Gastrocnemius medialis (tissue), 4 donors: Measurements from ENCODE around the gene ASAP2. TPM values are rescaled to one million over a fixed set of nuclear protein-coding genes. Genes with fewer than 3 reads are reported as not detected.

Source experiments
- ATAC-seq, 2 donors: fragments of 150-250 bp; one replicate each; pipeline ENCODE4 v1.9.1; 2016
- DNase-seq, 2 donors: peaks; one replicate each; pipeline ENCODE4 v3.0.0-alpha.2; 2019
- H3K27ac ChIP-seq, 4 donors: fragments of 200-600 bp; sonication (generic); 1 replicate in 1 of 4; 2 replicates in 3 of 4; pipeline ENCODE4 v1.5.1; 2016 to 2018; ENCODE audit warnings: mild to moderate bottlenecking in 2 of 4, moderate library complexity in 1 of 4
- H3K27me3 ChIP-seq, 3 donors: fragments of 200-600 bp; sonication (generic) in 2 of 3; 1 replicate in 1 of 3; 2 replicates in 2 of 3; pipeline versions ENCODE4 v1.5.1 to v1.6.0; 2016 to 2019; ENCODE audit warnings: mild to moderate bottlenecking in 1 of 3, moderate library complexity in 1 of 3
- H3K36me3 ChIP-seq, 2 donors: fragments of 200-600 bp; sonication (generic) in 1 of 2; one replicate each; pipeline ENCODE4 v1.5.1; 2017 to 2018
- H3K4me1 ChIP-seq, 2 donors: fragments of 200-600 bp; sonication (generic) in 1 of 2; one replicate each; pipeline ENCODE4 v1.5.1; 2016 to 2017; ENCODE audit warnings: mild to moderate bottlenecking in 2 of 2
- H3K4me3 ChIP-seq, 4 donors: fragments of 200-600 bp; sonication (generic) in 3 of 4; 1 replicate in 1 of 4; 2 replicates in 3 of 4; pipeline ENCODE4 v1.5.1; 2016 to 2019; ENCODE audit warnings: mild to moderate bottlenecking in 2 of 4
- H3K9me3 ChIP-seq, 3 donors: fragments of 200-600 bp; sonication (generic) in 2 of 3; 1 replicate in 1 of 3; 2 replicates in 2 of 3; pipeline ENCODE4 v1.5.1; 2016 to 2019
- CTCF ChIP-seq, 5 experiments: fragments of 450-650 bp in 3 of 5; fragments of 200-600 bp in 2 of 5; sonication (generic) in 2 of 5; IDR thresholded peaks in 4 of 5; conservative IDR thresholded peaks in 1 of 5; 1 replicate in 4 of 5; 2 replicates in 1 of 5; pipeline ENCODE4 v1.5.1; 2016 to 2019; ENCODE audit warnings: antibody characterized with exemption in 5 of 5, mild to moderate bottlenecking in 3 of 5, moderate library complexity in 3 of 5
- POLR2A ChIP-seq, 2 donors: fragments of 450-650 bp; IDR thresholded peaks; one replicate each; pipeline ENCODE4 v1.6.1; 2017; ENCODE audit warnings: antibody characterized with exemption in 2 of 2, mild to moderate bottlenecking in 2 of 2, moderate library complexity in 2 of 2
- in situ Hi-C, 4 donors: fragments of 200-750 bp; cut with MboI; loops; one replicate each; pipeline versions ENCODE4 v1.15.0 to v1.8.0; 2017; ENCODE audit warnings: low sequenced_read_pairs in 4 of 4
- intact Hi-C: fragments of 100-400 bp; cut with DNase I; formaldehyde crosslinking; loops from one replicate; pipeline ENCODE4 v1.15.1; 2023; ENCODE audit warnings: low total_unique reads
- total RNA-seq, 4 donors: library from RNA; depleted of rRNA; stranded (reverse); fragments of >200 nt; gene quantifications; one replicate each; pipeline versions ENCODE4 v1.1.0 to v1.2.3, GENCODE V29; 2016

The ASAP2 gene
- total RNA-seq, 4 donors from 2014 or later: 1.9 to 4.0 (median 3.4) TPM

GRCh38 chr2:9451231-9451630, 244.6 kb downstream of the ASAP2 start:
- TF ChIP-seq POLR2A (IDR thresholded peaks at IDR 0.05) (no peak), CTCF (IDR thresholded peaks at IDR 0.05 in 4 of 5, conservative IDR thresholded peaks at IDR 0.05 in 1 of 5) (no peak)
- DNase-seq: no peak
- H3K4me3 ChIP-seq: no peak overlapping the region
- no peaks in the 10 kb centered on the region for H3K9me3 ChIP-seq
- H3K36me3 ChIP-seq: peaks cover 0 to 44% of the 10 kb centered on the region in 2 donors
- no peaks in the 10 kb centered on the region for H3K27me3 ChIP-seq
- intact Hi-C loops: no loop called here
- no peak for ATAC-seq
- in situ Hi-C loops: no loop called here
- H3K27ac ChIP-seq: no peak overlapping the region
- no peaks in the 10 kb centered on the region for H3K4me1 ChIP-seq

Other genes starting within 250 kb of the ASAP2 start
- gene MBOAT2, start 203.1 kb upstream of the ASAP2 start, total RNA-seq: 1 to 10 TPM in 3 of 4 donors, under 1 TPM in 1; 0.83 to 5.8 (median 3.9) TPM
- gene ITGB1BP1, start 216.7 kb downstream of the ASAP2 start, total RNA-seq: 10 to 100 TPM; 21.4 to 28.0 (median 26.4) TPM
- 10 to 100 TPM; 20.9 to 51.8 (median 24.1) TPM for gene CPSF3, start 216.8 kb downstream of the ASAP2 start, total RNA-seq